NK-92 treated with Interleukin-12 subunit alpha and Interleukin-12 subunit beta, amount 100 ng/mL, for 24 hours (cell line): ENCODE data around the gene C1orf116.
A peak's percentile ranks its signal among the peaks of the same experiment; 100 is the strongest.

ENCODE experiments used
- DNase-seq: peaks from one replicate; lab custom pipeline; 2025; lab: John Stamatoyannopoulos, UW

C1orf116 gene

DNA sequence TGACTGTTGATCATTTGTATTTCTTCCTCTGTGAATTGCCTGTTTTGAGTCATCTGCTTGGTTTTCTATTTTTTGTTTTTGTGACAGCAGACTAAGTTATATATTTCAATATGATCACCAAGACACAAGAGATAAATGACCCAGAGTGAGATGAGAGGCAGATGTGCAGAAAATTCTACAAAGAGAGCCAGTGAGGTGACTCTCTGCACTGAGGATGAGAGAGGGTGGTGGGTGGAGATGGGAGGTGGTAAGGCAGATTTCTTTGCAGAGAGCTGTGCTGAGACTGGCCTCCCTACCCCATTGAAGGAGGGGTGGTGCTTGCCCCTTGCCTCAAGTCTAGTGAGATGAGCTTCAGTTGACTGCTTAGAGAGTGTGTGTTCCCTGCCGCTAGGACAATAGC is 44.7 kb downstream of the C1orf116 start:
- DNase-seq, result no peak

DNA sequence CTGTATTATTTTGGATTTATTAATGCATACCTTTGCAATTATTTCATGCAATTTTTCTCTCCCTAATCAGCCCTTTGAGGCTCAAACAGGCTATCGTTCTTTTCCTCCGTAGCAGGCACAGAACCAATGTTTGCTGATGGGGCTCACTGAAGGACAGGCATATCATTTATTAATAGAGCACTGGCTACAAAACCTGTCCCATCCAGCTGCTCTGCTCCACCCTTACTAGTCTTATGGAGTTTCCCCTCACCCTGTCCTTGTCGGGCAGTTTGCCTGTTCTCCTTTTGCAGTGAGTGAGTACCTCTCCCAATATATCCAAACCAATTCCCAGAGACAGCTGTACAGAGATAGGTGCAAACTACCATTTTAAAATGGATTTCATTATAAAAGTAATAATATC is 45.7 kb downstream of the C1orf116 start:
- DNase-seq, result no peak

- DNase-seq, result no peak
These were observed 46.2 kb downstream of the C1orf116 start for GRCh38 chr1:206986402-206986801.

DNA sequence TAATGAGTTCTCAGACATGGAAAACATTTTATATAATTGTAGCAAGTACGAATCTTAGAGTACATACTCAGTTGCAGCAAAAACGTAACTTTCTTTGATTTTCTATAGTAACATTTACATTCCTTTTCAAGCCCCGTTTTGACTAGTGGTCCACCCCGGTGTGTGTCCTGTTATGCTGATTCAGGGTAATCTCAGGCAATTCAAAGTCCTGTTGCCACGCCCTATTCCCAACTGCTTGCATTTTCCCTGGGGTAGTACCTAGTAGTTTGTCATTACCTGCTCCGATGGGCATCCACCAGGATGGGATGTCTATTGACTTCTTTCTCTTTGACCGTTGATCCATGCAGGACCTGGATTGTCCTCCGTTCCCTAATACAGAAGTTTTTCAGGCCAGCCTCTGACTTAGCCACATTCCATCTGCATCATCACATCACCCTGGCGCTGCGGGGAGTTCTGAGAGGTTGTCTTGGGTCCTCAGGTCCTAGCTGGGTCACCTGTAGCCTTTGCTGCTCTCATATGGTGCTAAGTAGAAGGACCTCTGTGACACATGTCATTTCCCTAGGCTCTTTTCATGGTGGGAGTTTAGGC is 47.3 kb downstream of the C1orf116 start:
- DNase-seq, result no peak

- DNase-seq, result peak; percentile 42
These were observed 50.3 kb downstream of the C1orf116 start for GRCh38 chr1:206982216-206982615.

- no peak for DNase-seq
These were observed 53.0 kb downstream of the C1orf116 start for GRCh38 chr1:206979379-206980043.

DNA sequence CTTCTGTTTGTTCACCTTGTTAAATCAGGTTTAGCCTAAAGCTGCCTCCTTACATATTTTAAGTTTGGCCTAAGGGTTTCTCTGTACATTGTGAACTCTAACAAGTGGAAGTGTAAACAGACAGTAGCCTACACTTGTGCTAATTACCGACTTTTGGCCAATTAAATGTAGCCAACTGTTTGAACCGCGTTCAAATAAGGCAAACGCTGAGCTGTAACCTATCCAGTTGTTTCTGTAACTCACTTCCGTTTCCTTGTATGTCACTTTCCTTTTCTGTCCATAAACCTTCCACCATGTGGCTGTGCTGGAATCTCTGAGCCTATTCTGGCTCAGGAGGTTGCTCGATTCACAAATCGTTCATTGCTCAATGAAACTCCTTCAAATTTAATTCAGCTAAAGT is 54.3 kb downstream of the C1orf116 start:
- DNase-seq, result no peak

DNA sequence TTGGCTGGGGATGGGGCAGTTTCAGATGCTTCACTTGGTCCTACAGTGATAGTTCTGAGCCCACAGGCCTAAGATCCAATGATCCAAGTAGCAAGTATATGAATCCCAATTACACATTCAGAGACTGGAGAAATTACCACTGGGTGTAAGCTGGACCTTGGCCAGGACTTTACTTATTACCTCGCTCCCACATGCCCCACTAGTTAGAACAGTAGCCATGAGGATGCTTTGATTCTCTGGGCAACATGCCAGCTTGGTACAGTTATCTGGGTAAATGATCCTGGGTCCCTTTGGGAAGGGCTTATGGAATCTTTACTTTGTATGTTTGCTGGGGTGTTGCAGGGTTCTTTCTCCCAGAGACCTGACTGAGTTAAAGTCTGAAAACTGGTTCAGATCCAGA is 57.2 kb downstream of the C1orf116 start:
- DNase-seq, result no peak

DNA sequence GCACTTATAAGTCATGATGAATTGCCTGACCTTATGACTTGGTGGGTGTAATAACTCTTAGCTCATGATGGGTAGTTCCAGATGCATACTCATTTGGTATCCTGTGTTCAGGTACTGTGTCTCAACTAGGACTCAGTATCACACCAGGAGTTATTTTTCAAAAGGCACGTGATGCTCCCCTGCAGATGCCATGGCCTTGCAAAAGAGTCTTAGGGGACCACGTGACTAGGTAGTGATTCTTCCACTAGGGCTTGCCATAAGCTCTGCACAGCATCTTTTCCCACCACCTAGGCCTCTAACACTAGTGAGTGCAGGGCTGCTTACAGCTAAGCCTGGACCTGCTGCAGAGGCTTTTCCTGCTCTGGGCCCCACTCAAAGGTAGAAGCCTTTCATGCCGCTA is 58.4 kb downstream of the C1orf116 start:
- no peak for DNase-seq

DNA sequence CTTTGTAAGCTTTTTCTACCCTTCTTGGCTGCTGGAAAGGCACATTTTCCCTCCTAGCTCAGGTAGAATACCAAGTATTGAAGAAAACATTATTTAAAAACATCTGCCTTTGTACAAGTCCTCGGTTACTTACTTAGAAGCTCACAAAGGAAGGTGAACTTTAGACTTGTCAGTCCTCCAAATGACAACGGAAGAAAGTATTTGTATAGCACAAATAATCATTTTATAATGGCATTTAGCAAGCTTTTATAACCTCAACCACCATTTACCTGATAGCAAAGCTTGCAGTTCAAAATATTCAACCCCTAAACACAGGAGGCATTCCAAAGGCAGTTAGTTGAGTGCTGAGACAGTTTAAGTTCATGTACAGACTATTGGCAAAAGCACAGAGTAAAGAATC is 59.8 kb downstream of the C1orf116 start:
- DNase-seq, result no peak

DNA sequence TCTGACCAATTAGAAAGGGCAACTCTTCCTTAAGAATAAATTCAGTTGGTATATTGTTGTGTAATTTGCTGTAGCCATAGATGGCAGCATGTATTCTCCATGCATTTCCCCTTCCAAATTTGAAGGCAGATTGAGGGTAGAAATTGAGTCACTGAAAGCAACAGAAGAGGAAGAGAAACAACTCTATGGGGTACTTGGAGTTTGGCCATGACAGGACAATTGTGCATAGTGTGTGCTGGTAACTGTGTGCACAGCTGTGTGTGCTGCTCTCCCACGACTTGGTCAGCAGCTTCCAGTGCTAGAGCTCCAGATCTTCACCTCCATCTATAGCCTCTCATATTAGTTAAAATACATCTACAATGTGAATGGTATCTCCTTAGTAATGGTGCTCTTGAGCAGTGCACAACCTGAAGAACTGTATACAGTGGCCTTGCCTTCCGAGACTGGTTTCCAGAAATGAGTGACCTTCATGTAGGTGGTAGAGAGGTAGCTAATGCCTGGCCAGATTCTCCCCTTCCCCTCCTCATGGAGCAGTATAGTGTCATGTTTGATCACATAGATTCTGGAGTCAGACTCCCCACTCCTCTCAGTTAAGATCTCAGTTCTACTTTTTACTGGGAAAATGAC is 61.4 kb downstream of the C1orf116 start:
- DNase-seq, result no peak

DNA sequence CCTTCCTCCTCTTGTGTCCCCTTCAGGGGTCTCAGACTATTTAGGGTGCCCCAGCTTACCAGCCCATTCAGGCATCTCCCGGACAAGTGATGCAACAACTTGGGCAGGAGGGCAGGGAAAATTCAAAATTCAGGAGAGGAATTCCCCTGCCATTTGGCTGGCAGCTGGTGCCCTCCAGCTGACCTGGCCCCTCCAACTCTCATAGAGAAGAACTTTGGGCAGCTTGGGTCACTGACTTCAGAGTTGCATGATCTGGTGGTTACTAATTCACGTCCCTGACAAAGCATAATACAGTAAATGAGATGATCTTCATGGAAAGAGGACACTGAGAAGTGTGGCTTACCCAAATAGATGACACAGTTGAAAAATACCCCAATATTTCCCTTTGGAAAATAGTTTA is 62.1 kb downstream of the C1orf116 start, which contains the start of gene FCAMR:
Gene FCAMR, minus strand, starts transcription at position 15 of the 400 bp plus-strand sequence. CDS start 335 bp downstream, outside the sequence.
- DNase-seq, result no peak

GRCh38 chr1:206969090-206969489 is 63.5 kb downstream of the C1orf116 start:
- DNase-seq, result no peak
